NCI-H82 treated with DMSO at 0.1 percent for 48 hours (cell line): ENCODE measurements around the gene TULP4.

ENCODE experiments used
- DNase-seq: peaks from one replicate; lab custom pipeline; 2025; ENCODE audit not compliant: unreplicated experiment; lab: John Stamatoyannopoulos, UW

The TULP4 gene

GRCh38 chr6:158356586-158357546 is 44.6 kb downstream of the TULP4 start:
- DNase-seq, result no peak

GRCh38 chr6:158357570-158358216 is 45.4 kb downstream of the TULP4 start:
- DNase-seq, result no peak

- peak; percentile 13 for DNase-seq
Observed at GRCh38 chr6:158358450-158359077, 46.3 kb downstream of the TULP4 start.

- no peak for DNase-seq
Observed at GRCh38 chr6:158361068-158361467, 48.8 kb downstream of the TULP4 start.

- no peak for DNase-seq
Observed at GRCh38 chr6:158361961-158362669, 49.9 kb downstream of the TULP4 start.

- no peak for DNase-seq
Observed at GRCh38 chr6:158366363-158366762, 54.1 kb downstream of the TULP4 start.

- no peak for DNase-seq
Observed at GRCh38 chr6:158367816-158368215, 55.6 kb downstream of the TULP4 start.

GRCh38 chr6:158369241-158369640 is 57.0 kb downstream of the TULP4 start:
- DNase-seq, result no peak

GRCh38 chr6:158370805-158371204 is 58.5 kb downstream of the TULP4 start:
- DNase-seq, result no peak

GRCh38 chr6:158371261-158371660 is 59.0 kb downstream of the TULP4 start:
- DNase-seq, result no peak

- no peak for DNase-seq
Observed at GRCh38 chr6:158372574-158372973, 60.3 kb downstream of the TULP4 start.

GRCh38 chr6:158373214-158373613 is 60.9 kb downstream of the TULP4 start:
- DNase-seq, result no peak

GRCh38 chr6:158374020-158374419 is 61.8 kb downstream of the TULP4 start:
- no peak for DNase-seq

GRCh38 chr6:158376631-158377081 is 64.4 kb downstream of the TULP4 start:
- DNase-seq, result no peak

GRCh38 chr6:158377860-158378259 is 65.6 kb downstream of the TULP4 start:
- no peak for DNase-seq

- DNase-seq, result no peak
Observed at GRCh38 chr6:158379336-158379735, 67.1 kb downstream of the TULP4 start.

GRCh38 chr6:158381214-158381613 is 68.9 kb downstream of the TULP4 start:
- DNase-seq, result no peak

GRCh38 chr6:158382491-158382890 is 70.2 kb downstream of the TULP4 start:
- DNase-seq, result no peak

GRCh38 chr6:158383057-158383456 is 70.8 kb downstream of the TULP4 start:
- no peak for DNase-seq

- DNase-seq, result no peak
Observed at GRCh38 chr6:158383542-158383941, 71.3 kb downstream of the TULP4 start.

- DNase-seq, result no peak
Observed at GRCh38 chr6:158384671-158385110, 72.4 kb downstream of the TULP4 start.
